UCSD-AML1 (cell line): Measurements from ENCODE around the gene FAM72C.
"Not testable (repeated sequence)": the region's sequence is repeated elsewhere in the genome, so short reads cannot be mapped to it uniquely, and the experiment has no call there.

Experiments
- DNase-seq: peaks from one replicate; lab custom pipeline; 2025; ENCODE audit not compliant: unreplicated experiment; lab: John Stamatoyannopoulos, UW

Gene FAM72C

DNA sequence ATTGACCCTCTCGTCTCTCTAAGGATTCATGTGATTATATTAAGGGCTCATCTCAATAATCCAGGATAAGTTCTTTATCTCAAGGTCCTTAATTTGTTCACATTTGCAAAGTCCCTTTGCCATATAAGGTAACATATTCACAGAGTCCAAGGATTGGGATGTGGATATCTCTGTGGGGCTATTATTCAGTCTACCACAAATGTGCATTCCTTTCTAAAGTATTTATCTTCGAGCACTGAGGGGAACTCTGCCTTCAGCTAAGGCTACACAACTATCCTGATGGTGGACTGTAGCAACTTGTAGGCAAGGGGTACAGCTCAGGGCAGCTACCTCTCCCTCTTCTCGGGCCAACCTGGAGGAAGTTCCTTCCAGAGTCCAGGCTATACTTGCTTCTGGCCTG lies 53.2 kb downstream of the FAM72C start:
- not testable (repeated sequence) for DNase-seq

DNA sequence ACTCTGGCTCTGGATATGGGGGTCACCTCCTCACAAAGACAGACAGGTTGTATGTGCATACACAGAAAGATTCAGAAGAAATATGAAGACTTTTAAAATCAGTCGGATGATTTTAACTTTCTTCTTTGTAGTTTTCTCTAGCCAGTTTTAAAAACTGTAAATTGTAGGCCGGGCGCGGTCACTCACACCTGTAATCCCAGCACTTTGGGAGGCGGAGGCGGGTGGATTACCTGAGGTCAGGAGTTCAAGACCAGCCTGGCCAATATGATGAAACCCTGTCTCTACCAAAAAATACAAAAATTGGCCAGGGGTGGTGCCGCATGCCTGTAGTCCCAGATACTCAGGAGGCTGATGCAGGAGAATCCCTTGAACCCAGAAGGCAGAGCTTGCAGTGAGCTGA lies 58.1 kb downstream of the FAM72C start:
- DNase-seq: not testable (repeated sequence)
